Stimulated activated CD8-positive, alpha-beta memory T cell treated with anti-CD3 and anti-CD28 coated beads, Interleukin-4, amount 100 ng/mL, for 24 hours (primary cell): ENCODE results near the gene TTC24.
A peak's percentile ranks its signal among the peaks of the same experiment; 100 is the strongest.
"Not testable (repeated sequence)": the region's sequence is repeated elsewhere in the genome, so short reads cannot be mapped to it uniquely, and the experiment has no call there.

ENCODE experiments used
- DNase-seq: peaks from one replicate; pipeline ENCODE4 v3.0.0-alpha.2; 2020; ENCODE audit warnings: low read depth

The TTC24 gene

DNA sequence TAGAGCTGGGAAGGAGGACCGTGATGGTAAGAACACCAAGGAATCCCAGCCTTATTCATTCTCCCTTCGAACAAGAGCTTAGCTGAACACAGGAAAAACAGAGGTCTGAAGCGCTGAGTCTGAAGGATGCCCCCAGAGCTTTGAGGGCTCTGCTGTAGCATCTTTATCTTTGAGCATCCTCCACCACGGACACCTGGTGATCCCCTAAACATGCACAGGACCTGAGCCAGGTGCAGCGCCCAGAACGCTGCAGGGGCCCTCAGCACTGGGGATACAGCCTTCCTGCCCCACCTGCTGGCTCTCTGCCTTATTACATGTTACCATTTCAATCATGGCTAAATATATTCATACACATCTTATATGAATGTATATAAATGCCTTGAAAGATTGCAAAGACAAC is 29.5 kb downstream of the TTC24 start:
- DNase-seq = peak; percentile 37

DNA sequence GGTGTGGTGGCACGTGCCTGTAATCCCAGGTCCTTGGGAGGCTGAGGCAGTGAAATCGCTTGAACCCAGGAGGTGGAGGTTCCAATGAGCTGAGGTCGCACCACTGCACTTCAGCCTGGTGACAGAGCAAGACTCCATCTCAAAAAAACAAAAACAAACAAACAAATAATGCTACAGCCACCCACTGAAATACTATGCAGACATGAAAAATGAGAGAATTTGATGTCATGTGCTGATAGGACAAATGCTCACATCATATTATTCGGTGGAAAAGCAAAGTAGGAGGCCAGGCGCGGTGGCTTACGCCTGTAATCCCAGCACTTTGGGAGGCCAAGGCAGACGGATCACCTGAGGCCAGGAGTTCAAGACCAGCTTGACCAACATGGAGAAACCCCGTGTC is 30.5 kb downstream of the TTC24 start:
- not testable (repeated sequence) for DNase-seq

DNA sequence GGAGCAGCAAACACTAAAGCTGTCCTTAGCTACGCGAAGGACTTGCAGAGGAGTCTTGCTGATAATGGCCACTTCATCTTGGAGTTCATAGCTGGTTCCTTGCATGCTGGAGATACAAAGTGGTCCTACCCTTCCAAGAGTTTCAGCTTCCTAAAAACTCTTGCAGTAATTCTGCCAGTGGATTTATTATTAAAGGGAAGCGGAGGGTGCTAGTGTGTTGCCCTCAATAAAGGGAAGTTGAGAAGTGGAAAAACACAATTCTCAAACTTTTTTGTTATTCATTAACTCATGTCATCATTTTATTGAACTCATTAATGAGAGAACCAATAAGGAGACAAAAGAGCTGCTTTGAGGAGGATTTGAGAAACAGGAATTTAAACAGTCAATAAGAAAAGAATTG is 33.1 kb downstream of the TTC24 start:
- no peak for DNase-seq

DNA sequence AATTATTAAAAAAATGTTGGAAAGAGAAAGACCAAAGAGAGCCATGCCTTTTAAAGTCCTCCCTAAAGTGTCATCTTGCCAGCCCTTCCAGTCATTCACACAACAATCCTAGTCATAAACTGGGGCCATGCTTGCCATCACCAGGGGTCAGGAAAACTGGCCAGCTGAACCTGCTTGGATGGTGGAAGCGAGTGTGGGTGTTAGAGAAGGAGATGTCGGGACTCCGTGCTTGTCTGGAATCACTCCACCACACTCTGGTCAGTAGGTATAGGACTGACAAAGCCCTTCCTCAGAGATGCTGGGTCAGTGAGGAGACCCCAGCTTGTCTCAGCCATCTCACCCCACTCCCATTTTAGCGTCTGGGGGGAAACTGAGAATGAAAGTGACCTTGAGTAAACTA is 36.4 kb downstream of the TTC24 start:
- DNase-seq = no peak

DNA sequence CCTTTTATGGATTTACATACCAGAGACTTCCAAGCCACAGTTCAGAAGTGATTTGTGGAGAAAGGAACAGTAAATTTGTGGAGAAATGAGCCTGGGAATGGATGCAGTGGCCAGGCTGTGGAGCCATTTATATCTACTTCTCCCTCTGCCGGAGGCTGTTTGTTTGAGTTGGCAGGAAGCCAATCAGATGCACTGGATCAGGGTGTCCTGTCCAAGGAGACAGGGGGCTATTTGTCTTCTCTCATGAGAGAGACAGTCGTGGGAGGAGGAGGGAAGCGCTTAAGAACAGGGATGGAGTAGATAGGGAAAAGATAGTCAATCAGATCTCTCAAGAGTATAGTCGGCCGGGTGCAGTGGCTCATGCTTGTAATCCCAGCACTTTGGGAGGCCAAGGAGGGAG is 36.9 kb downstream of the TTC24 start:
- DNase-seq = no peak

DNA sequence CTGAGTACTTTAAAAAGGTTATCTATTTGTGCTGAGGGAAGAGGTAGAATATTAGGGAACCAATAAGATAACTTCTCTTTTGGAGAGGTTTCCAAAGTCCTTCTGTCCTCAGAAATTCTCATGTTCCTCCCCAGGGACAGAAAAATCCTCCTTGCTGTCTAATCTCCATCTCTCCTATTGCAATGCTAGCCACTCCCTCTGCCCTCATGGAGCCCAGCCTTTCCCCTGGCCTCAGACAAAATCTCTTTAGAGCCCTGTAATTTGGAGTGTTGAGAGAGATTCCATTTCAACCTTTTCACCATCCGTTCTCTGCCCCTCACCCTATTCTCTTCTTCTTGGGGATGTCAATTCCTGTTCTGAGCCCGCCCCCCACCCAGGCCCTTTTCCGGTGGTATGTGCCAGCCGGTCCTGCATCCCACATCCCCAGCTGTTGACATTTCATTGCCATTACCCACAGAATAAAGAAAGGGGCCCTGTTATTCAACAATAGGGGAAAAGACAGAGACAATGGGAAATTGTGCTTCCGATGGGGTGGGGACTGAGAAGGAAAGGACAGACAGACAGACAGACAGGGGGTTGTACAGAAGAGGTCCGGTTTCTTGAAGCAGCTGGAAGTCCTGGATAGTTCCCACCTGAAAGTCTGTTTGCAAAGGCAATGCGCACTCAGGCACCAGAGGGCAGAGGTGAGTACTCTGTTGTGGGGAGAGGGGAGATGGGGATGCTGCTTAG is 39.5 kb downstream of the TTC24 start, which contains the start of gene HAPLN2:
TSS of gene HAPLN2 (plus strand) at position 563 of the 729 bp plus-strand sequence. CDS start 4,076 bp downstream, outside the sequence.
- no peak for DNase-seq

DNA sequence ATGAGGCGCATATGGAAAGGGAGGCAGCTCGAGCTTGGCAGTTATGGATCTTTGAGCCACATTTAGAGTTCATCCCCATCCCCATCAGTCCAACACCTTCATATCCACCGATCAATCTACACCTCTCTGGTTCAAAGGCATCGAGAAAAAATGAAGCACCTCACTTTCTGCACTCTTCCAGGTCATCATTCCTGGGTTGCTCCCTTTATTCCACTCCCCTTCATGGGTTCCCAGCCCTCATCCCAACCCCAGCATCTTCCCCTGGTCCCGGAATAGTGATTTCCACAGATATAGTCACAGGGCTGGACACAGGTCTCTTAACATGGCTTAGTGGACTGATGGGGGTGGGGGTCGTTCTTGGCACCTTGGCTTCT is 40.0 kb downstream of the TTC24 start:
- no peak for DNase-seq

DNA sequence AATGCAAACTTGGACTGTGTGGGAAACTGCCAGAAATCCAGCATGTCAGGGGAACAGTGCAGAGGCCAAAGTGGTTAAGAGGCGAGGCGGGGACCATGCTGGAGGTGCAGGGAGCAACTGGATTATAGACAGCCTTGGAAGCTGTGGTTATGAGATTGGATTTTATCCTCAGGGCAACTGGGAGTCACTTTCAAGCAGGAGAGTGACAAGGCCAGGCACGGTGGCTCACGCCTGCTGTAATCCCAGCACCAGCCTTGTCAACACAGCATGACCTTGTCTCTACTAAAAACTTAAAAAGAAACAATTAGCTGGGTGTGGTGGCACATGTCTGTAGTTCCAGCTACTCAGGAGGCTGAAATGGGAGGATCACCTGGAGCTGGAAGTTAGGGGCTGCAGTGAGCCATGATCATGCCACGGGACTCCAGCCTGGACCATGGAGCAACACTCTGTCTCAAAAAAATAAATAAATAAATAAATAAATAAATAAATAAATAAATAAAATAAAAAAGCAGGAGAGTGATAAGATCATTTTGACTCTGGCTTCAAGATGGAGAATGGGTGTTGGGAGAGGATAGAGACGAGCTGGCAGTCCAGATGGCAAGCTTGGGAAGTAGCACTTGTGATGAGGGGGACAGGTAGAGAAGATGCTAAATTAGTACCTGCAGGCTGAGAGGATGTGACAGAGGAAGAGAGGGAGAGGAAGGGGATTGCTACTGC is 43.2 kb downstream of the TTC24 start:
- DNase-seq = no peak

DNA sequence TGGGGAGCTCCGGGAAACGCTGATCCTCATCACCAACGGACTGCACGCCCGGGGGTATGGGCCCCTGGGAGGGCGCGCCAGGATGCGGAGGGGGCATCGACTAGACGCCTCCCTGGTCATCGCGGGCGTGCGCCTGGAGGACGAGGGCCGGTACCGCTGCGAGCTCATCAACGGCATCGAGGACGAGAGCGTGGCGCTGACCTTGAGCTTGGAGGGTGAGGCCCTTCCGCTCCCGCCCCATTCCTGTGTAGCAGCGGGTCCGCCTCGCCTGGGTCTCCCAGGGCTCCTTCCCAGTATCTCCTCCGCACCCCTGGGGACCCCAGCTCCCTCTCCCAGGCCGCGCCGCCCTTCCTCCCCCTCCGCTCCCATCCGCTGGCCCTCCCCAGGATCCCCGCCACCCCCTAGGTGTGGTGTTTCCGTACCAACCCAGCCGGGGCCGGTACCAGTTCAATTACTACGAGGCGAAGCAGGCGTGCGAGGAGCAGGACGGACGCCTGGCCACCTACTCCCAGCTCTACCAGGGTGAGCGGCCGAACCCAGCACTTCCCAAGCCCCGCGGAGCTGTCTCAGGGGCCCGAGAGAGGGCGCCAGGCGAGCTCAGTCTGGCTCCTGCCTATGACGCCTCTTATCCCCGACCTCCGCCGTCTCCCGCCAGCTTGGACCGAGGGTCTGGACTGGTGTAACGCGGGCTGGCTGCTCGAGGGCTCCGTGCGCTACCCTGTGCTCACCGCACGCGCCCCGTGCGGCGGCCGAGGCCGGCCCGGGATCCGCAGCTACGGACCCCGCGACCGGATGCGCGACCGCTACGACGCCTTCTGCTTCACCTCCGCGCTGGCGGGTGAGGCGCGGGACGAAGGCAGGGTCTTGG is 44.7 kb downstream of the TTC24 start:
- no peak for DNase-seq

DNA sequence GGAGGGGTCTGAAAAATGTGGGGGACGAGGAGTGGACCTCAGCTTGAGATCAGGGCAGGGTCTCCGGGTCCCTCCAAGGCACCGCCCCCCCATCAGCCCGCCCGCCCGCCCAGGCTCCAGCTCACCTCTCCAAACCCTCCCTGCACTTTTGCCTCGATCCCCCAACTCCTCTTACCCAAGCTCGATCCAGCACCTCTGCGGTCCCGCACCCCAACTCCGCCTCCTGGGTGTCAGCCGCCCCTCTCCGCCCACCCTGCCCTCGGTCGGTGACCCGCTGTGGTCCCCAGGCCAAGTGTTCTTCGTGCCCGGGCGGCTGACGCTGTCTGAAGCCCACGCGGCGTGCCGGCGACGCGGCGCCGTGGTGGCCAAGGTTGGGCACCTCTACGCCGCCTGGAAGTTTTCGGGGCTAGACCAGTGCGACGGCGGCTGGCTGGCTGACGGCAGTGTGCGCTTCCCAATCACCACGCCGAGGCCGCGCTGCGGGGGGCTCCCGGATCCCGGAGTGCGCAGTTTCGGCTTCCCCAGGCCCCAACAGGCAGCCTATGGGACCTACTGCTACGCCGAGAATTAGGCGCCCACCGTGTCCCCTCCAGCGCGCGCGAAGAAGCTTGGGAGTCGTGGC is 45.4 kb downstream of the TTC24 start:
- DNase-seq = no peak

DNA sequence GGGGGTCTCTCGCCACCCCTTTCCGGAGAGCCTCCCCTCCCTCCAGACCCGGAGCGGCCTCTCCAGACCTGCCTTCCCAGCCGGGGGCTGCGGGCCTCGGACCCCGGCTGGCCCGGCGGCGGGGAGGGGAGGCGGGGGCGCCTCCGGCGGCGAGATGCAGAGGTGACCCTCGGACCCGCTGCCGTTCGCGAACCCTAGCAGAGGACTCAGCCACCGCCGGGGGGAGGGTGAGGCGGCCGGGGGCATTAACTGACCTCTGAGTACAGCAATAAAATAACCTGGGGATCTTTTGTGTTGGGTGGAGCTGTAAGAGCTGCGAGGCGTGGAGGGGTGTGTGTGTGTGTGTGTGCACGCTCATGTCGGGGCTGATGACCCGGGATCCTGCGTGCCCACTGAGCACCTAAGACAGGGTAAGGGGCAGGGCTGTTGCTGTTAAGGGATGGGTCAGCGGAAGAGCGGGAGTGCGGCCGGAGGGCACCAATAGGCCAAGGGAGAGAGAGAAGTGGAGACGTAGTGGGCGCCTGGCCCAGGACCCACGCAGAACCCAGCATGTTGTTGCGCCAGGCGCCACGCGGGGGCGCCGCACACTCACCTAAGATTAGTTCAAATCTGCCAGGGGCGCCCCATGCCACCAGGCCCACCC is 46.0 kb downstream of the TTC24 start:
- DNase-seq = peak; percentile 58

DNA sequence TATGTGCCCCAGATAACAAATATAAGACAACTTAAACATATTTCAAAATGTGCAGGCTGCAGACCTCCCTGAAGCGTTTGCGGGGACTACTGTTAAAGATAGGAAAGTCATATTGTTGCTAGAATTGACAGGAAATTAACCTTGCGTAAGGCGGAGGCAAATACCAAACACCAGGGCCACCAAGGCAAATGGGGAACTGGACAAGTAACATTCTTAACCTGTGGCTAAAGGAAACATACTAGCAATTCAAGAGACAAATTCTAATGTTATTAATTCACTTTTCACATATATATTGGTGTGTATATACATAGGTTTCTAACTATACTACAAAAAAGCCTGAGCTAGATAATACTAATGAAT is 46.5 kb downstream of the TTC24 start:
- no peak for DNase-seq

DNA sequence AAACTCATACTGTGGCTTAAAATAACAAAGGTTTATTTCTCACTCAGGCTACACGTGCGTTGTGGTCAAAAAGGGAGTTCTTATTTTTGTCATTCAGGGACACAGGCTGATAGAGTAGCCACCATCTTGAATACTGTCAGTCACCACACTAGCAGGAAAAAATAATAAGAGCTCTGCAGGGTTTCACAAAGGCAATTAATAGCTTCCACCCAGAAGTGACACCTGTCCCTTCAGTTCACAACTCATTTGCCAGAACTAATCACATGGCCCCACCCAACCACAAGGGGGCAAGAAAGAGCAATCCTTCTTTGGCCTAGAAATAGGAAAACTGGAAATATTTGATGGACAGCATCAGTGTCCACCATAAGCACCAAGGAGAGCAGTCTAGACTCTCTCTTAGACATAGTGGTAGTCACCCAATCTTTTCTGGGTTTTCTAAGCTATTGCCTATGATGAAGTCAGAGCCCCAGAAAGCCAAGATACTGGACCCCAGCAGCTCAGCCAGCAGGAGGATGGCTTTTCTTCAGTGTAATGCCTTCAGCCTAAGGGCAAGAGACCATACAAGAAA is 47.9 kb downstream of the TTC24 start:
- no peak for DNase-seq

DNA sequence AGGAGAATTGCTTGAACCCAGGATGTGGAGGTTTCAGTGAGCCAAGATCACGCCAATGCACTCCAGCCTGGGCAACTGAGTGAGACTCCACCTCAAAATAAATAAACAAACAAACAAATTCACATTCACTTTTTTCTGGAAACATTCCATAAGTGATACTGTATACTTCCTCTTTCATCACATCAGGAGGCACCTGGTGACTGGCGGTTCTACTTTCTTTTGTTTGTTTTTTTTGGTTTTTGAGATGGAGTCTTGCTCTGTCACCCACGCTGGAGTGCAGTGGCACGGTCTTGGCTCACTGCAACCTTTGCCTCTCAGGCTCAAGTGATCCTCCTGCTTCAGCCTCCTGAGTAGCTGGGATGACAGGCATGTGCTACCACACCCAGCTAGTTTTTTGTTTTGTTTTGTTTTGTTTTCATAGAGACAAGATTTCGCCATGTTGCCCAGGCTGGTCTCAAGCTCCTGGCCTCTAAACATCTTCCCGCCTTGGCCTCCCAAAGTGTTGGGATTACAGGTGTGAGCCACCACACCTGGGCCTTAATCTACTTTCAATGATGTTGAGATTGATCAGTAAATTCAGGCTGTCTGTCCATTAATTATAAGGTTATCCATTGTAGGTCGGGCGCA is 50.4 kb downstream of the TTC24 start:
- no peak for DNase-seq

DNA sequence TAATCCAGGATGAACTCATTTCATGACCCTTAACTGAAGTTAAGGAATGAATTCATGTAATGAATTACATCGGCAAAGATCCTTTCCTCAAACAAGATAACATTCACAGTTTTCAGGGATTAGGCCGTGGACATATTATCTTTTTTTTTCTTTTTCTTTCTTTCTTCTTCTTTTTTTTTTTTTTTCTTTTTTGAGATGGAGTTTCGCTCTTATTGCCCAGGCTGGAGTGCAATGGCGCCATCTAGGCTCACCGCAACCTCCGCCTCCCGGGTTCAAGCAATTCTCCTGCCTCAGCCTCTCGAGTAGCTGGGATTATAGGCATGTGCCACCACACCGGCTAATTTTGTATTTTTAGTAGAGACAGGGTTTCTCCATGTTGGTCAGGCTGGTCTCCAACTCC is 51.6 kb downstream of the TTC24 start:
- not testable (repeated sequence) for DNase-seq

DNA sequence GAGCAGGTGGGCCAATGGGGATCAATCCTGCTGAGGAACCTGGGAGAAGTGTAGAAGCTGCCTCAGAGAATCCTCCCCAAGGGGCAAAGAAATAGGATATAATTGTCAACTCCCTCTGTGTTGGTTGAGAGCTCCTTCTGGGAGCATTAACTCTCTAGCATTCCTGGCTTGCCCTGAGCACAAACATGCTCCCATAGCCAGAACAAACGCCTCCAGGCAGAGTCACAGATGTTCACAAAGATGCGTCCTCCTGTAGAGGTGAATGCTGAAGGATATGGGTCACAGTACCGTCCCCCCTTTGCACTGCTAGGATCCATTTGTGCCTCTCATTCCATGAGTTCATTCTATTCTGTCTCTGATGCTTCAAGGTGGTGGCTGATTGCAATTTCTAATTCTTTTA is 52.8 kb downstream of the TTC24 start:
- no peak for DNase-seq
